Measurements from ENCODE around the gene SYNJ1.

SYNJ1 gene

DNA sequence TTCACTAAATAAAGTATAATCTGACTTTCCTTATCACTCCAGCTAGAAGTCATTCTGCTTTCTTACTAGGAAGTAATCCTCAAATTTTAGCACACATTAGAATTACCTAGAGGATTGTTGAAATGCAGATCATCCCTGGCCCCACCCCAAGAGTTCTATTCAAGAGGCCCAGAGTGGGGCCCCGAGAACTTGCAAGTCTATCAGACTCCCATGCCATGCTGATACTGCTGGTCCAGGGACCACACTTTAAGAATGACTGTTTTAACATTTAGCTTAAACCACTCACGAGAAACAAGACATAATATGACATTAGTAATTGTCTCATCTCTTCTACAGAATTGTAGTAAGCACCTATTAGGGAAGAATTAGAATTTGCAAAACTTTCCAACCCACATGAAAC is 7.7 kb upstream of the SYNJ1 start:
- TF ChIP-seq, protein P1, sequence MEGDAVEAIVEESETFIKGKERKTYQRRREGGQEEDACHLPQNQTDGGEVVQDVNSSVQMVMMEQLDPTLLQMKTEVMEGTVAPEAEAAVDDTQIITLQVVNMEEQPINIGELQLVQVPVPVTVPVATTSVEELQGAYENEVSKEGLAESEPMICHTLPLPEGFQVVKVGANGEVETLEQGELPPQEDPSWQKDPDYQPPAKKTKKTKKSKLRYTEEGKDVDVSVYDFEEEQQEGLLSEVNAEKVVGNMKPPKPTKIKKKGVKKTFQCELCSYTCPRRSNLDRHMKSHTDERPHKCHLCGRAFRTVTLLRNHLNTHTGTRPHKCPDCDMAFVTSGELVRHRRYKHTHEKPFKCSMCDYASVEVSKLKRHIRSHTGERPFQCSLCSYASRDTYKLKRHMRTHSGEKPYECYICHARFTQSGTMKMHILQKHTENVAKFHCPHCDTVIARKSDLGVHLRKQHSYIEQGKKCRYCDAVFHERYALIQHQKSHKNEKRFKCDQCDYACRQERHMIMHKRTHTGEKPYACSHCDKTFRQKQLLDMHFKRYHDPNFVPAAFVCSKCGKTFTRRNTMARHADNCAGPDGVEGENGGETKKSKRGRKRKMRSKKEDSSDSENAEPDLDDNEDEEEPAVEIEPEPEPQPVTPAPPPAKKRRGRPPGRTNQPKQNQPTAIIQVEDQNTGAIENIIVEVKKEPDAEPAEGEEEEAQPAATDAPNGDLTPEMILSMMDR (IDR thresholded peaks at IDR 0.05; ENCODE audit: control insufficient read depth, insufficient read depth, low read depth, low read length, missing control alignments), result no peak
- no peak for DNase-seq (ENCODE audit: low read depth)
- H3K4me3 ChIP-seq (ENCODE audit: control insufficient read depth, low read depth, low read length), result no peak overlapping the region

DNA sequence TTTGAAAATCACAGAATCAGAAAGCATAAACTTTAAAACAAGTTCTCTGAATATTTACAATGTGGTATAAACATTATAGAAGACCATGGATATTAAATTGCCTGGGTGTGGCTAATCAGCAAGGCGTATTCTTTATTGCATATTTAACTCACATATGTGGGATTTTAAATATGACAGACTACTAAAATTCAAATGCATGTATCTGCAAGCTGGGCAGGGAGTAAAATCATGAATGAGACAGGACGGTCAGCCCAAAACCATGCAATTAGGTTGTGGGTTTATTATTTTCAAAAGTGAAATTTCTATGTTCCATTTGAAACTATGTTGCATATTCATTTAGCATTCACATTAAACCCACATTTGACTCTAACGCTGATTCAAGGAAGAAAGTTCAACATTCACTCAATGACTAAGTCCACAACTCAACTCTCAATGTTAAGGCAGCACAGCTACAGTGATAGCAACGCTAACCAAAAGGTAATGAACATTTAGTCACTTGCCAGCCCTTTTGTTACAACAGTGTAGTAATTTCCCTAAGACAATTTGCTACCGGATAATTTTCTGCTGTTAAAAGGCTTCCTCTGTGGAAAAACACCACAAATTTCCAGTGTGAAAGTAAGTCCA is 6.3 kb upstream of the SYNJ1 start:
- H3K4me3 ChIP-seq (ENCODE audit: control insufficient read depth, low read depth, low read length), result no peak overlapping the region
- TF ChIP-seq, protein P1 (IDR thresholded peaks at IDR 0.05; ENCODE audit: control insufficient read depth, insufficient read depth, low read depth, low read length, missing control alignments), result no peak
- no peak for DNase-seq (ENCODE audit: low read depth)

DNA sequence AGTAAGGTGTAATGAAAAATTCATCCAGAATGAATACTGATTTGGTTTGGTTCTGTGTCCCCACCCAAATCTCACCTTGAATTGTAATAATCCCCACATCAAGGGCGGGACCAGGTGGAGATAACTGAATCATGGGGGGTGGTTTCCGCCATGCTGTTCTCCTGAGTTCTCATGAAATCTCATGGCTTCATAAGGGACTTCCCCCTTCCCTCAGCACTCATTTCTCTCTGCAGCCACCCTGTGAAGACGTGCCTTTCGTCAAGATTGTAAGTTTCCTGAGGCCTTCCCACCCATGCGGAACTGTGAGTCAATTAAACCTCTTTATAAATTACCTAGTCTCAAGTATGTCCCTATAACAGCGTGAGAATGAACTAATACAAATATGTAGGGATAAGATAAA is 5.5 kb upstream of the SYNJ1 start:
- H3K4me3 ChIP-seq (ENCODE audit: control insufficient read depth, low read depth, low read length), result no peak overlapping the region
- TF ChIP-seq, protein P1 (IDR thresholded peaks at IDR 0.05; ENCODE audit: control insufficient read depth, insufficient read depth, low read depth, low read length, missing control alignments), result no peak
- no peak for DNase-seq (ENCODE audit: low read depth)

DNA sequence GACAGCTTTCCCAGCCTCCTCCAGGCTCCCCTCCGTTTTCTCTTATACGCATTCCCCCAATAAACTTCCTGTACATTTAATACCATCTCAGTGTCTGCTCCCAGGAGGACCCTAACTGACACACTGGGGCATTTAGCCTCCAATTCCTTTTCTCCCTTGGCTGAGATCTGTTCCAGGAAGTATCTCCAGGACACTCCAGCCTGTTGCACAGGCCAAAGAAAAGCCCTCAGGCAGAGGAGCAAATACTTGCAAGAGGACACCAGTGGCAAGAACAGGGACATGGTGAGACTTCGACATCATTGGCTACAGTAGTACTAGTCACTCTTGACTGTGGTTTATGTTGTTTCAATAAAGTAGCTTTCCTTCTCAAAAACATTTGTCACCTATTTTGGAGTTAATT is 4.7 kb upstream of the SYNJ1 start:
- H3K4me3 ChIP-seq (ENCODE audit: control insufficient read depth, low read depth, low read length), result no peak overlapping the region
- no peak for DNase-seq (ENCODE audit: low read depth)
- TF ChIP-seq, protein P1 (IDR thresholded peaks at IDR 0.05; ENCODE audit: control insufficient read depth, insufficient read depth, low read depth, low read length, missing control alignments), result no peak

DNA sequence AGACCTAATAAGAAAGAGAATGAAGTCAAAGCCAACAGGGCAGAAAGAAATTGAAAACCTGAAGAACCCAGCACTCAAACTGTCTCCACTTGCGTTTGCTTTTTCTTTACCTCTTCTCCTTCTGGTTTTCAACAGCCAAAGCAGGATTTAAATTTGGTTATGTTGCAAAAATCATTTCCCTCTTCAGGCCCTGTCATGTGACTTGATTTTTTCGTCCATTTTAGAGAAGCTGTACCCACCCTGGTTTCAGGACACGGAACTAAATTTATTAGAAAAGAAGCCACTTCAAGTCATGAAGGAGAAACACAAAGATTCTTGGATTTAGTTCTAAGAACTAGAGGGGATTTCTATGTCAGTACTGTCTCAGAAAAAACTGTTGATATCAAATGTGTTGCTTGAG is 1.0 kb upstream of the SYNJ1 start:
- TF ChIP-seq, protein P1 (IDR thresholded peaks at IDR 0.05; ENCODE audit: control insufficient read depth, insufficient read depth, low read depth, low read length, missing control alignments), result no peak
- no peak for DNase-seq (ENCODE audit: low read depth)
- H3K4me3 ChIP-seq (ENCODE audit: control insufficient read depth, low read depth, low read length), result no peak overlapping the region

DNA sequence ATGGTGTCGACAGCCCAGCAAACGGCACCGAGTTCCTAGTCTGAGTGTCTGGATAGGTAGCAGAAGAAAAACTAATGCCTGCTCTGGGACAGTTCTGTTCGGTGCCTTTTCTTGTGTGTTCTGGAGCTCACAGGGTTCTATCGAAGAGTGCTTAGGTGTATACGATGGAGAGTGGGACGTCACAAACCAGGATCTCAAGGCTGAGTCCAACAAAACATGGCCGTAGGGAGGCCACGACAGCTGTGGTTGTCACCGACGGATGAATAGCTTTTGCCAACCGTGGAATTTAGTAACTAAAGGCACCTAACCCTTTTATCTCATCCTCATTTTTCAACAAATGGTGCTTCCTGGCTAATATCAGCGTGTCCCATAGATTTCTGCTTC is 635 bp upstream of the SYNJ1 start:
- DNase-seq (ENCODE audit: low read depth), result no peak
- TF ChIP-seq, protein P1 (IDR thresholded peaks at IDR 0.05; ENCODE audit: control insufficient read depth, insufficient read depth, low read depth, low read length, missing control alignments), result no peak

More for the DNA sequence above, 635 bp upstream of the SYNJ1 start:
- H3K4me3 ChIP-seq (ENCODE audit: control insufficient read depth, low read depth, low read length), result peak overlapping the region; percentile 91

Measured in AG09309 (cell line).